IPS DF 6.9 (cell line): ENCODE results near the gene PTPRN2.

Experiments
- DNase-seq: peaks from one replicate; pipeline ENCODE4 v3.0.0-alpha.2; 2013; ENCODE audit warnings: low read depth, low spot score
- H3K27ac ChIP-seq: one replicate; pipeline ENCODE4 v1.5.1; 2013; ENCODE audit warnings: low read length, control low read depth
- H3K27me3 ChIP-seq: 2 replicates; pipeline ENCODE4 v1.6.1; 2013; ENCODE audit warnings: mild to moderate bottlenecking, low read length; ENCODE audit not compliant: control insufficient read depth, insufficient read depth
- H3K36me3 ChIP-seq: 2 replicates; pipeline ENCODE4 v1.6.1; 2013; ENCODE audit warnings: low read length; ENCODE audit not compliant: control insufficient read depth, insufficient read depth
- H3K4me1 ChIP-seq: 2 replicates; pipeline ENCODE4 v1.6.1; 2013; ENCODE audit warnings: low read length; ENCODE audit not compliant: control insufficient read depth, insufficient read depth
- H3K4me3 ChIP-seq: 2 replicates; pipeline ENCODE4 v1.5.1; 2013; ENCODE audit warnings: mild to moderate bottlenecking, low read length
- H3K9me3 ChIP-seq: 2 replicates; pipeline ENCODE4 v1.6.1; 2013; ENCODE audit warnings: low read length, inconsistent platforms; ENCODE audit not compliant: control insufficient read depth, insufficient read depth
- WGBS: extraction: QIAGEN DNeasy Blood & Tissue Kit; methylation state at CpG from one replicate; pipeline ENCODE4 v1.1.7; 2013; ENCODE audit warnings: mixed read lengths, missing lambda C conversion rate; ENCODE audit not compliant: insufficient read length, insufficient coverage; 5-methylcytosine and 5-hydroxymethylcytosine counted together

Gene PTPRN2

DNA sequence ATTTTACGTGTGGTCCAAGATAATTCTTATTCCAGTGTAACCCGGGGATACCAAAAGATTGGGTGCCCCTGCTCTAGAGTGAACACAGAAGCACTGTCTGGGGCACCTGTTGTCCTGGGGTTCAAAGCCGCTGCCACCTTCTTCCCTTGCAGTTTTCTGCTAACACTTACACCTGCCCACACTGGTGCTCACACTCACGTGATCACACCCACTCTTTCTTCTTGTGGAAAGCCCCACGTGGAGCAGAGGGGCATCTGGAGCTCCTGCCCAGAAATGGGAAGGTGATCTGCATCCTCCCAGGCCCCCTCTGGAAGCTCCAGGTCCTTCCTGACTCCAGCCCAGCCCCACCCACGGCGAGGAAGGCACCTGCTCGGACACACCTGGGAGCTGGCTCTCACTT lies 42.9 kb downstream of the PTPRN2 start:
- Histone ChIP-seq H3K9me3 (peaks cover 41% of the 10 kb centered on the region), H3K36me3 (no peaks in the 10 kb centered on the region), H3K4me3 (no peak overlapping the region), H3K27ac (no peak overlapping the region), H3K27me3 (no peaks in the 10 kb centered on the region), H3K4me1 (no peaks in the 10 kb centered on the region)
- DNase-seq, result no peak
- WGBS, result no CpG with 5 or more reads among the region's 8 CpGs

DNA sequence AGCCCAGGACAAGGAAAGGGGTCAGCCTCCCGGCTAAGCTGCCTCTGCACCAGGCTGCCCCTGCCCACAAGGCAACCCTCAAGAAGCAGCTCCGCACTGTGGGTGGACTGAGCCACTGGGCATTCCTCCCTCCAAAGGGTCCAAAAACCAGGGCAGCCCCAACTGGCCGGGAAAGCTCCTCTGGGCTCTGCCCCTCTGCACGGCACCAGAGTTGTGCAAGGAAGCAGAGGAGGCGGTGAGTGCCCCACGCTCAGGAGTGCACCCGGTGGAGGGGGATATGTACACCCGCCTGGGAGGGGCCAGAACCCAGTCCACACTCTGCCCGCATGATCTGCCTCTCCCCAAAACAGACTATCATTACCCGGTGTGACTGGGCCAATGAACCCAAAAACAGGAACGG lies 43.8 kb downstream of the PTPRN2 start:
- no peaks in the 10 kb centered on the region for H3K4me1 ChIP-seq
- peaks cover 40% of the 10 kb centered on the region for H3K9me3 ChIP-seq
- no peak overlapping the region for H3K27ac ChIP-seq
- WGBS, result no CpG with 5 or more reads among the region's 11 CpGs
- H3K36me3 ChIP-seq, result no peaks in the 10 kb centered on the region
- no peak overlapping the region for H3K4me3 ChIP-seq
- no peaks in the 10 kb centered on the region for H3K27me3 ChIP-seq
- DNase-seq, result no peak

DNA sequence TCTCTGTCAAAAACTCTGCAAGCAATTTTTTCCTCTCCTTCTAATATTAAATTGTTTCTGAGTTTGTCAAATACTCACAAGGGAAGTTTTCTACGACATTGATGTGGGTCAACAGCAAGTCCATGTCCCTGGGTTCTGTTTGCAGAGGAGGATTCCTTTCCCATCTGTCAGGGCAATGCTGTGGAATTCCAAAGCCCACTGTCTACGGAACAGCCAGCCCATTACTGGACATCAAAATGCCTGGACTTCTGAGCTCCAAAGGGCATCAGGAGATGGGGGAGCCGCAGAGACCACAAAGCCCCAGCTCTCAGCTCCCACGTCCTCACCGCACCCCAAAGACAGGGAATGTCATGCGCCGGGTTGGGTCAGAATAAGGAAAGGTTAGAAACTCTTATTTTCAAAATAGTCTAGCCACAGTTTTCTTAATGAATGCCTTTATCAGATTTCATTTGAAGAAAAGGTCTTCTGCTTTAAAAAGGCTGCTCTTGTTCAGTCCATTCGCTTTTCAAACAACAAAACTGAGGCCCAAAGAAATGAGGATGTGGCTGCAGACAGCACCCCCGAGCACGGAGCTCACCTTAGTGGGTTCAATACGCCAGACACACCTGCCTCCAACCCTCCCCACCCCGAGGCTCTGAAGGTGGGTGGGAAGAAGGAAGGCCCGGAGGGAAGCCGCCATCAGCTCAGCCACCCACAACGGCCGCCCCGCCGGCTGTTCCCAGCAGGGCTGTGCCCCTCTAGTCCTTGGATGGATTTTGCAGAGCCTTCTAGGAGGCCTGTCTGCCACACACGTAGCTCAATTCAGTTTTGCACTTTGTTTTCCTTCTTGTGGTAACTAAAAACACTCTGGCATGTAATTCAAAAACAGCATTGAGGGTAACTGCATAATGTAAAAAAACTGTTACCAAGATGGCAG lies 44.7 kb downstream of the PTPRN2 start:
- no CpG with 5 or more reads among the region's 19 CpGs for WGBS
- Histone ChIP-seq H3K9me3 (peaks cover 46% of the 10 kb centered on the region), H3K4me3 (no peak overlapping the region), H3K36me3 (no peaks in the 10 kb centered on the region), H3K4me1 (no peaks in the 10 kb centered on the region), H3K27me3 (no peaks in the 10 kb centered on the region), H3K27ac (no peak overlapping the region)
- DNase-seq, result no peak

DNA sequence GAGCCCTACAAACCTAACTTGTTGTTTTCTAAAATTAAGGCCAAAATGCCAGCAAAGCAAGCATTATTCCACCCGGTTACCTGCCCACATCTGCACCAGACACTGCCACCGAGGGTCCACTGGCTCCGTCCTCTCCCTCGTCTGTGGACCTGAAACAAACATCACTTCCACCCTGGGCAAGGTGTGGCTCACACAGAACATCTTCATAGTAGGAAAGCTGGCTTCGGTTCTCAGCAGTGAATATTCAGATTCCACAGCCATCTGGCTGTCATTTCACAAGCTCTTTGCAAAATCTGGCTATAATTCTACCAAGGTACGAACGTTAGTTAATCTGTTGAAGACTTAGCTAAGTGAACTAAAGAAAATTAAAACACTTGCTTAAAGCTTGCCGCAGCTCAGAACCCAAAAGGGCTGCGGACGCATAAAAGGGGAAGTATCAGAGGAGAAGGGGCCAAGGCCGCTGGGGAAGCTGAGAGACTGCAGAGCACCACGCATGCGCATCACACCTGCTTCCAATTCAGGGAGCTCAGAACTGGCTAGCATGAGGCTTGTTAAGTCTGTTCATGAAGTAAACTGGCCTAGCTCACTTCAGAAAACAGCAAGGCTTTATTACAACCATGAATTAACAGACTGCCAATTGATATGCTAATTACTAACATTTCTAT lies 46.1 kb downstream of the PTPRN2 start:
- DNase-seq, result no peak
- Histone ChIP-seq H3K4me1 (no peaks in the 10 kb centered on the region), H3K36me3 (no peaks in the 10 kb centered on the region), H3K9me3 (peaks cover 47% of the 10 kb centered on the region), H3K4me3 (no peak overlapping the region), H3K27ac (no peak overlapping the region), H3K27me3 (no peaks in the 10 kb centered on the region)
- no CpG with 5 or more reads among the region's 13 CpGs for WGBS

DNA sequence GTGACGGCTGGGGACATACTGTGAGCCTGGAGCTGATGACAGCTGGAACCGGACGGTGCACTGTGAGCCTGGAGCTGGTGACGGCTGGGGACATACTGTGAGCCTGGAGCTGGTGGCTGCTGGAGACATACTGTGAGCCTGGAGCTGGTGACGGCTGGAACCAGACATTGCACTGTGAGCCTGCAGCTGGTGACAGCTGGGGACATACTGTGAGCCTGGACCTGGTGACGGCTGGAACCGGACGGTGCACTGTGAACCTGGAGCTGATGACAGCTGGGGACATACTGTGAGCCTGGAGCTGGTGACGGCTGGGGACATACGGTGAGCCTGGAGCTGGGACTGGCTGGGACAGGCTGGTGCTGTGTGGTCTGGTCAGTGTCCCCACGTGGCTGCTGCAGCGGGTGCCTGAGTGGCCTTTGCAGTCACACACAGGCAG lies 47.9 kb downstream of the PTPRN2 start:
- Histone ChIP-seq H3K9me3 (peaks cover 40% of the 10 kb centered on the region), H3K4me3 (no peak overlapping the region), H3K4me1 (no peaks in the 10 kb centered on the region), H3K27me3 (no peaks in the 10 kb centered on the region), H3K36me3 (no peaks in the 10 kb centered on the region), H3K27ac (no peak overlapping the region)
- DNase-seq, result no peak
- WGBS, result no CpG with 5 or more reads among the region's 12 CpGs

DNA sequence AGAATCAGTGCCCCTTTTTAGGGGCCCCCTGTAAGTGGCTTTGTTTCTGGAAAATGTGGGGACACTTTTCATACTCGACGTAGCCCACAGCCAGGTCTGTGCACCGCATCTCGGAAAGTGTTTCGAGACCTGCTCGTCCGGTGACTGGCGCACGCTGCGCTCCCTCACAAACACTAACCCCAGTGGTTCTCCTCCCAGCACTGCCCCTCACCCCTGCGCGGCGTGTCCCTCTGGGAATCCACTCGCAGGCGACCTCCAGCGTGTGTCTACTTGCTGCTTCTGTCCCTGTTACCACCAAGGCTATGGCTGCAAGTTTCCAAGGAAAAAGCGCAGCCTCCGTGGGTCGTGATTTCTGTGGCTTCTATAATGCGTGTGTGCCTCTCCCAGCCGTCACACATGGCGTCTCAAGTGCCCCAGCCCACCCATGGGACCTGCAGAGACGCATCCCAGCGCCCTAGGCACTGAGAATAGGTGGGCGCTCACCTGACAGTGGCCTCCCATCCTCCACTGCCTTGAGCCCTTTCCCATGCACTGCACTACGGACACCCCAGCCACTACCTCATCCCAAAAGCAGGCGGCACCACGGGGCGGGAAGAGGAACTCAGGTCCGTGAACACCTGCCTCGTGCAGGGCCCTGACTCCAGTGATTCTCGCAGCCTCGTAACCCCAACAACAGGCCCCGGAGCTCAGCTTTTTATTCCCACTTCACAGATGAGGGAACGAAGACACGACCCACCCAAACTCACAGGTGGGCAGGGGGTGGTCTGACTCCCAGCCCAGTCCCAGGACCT lies 49.3 kb downstream of the PTPRN2 start:
- no CpG with 5 or more reads among the region's 36 CpGs for WGBS
- H3K27ac ChIP-seq, result no peak overlapping the region
- H3K4me1 ChIP-seq, result no peaks in the 10 kb centered on the region
- DNase-seq, result no peak
- H3K27me3 ChIP-seq, result no peaks in the 10 kb centered on the region
- peaks cover 38% of the 10 kb centered on the region for H3K9me3 ChIP-seq
- H3K4me3 ChIP-seq, result no peak overlapping the region
- H3K36me3 ChIP-seq, result no peaks in the 10 kb centered on the region; the same call in 1 of the 2 replicates

DNA sequence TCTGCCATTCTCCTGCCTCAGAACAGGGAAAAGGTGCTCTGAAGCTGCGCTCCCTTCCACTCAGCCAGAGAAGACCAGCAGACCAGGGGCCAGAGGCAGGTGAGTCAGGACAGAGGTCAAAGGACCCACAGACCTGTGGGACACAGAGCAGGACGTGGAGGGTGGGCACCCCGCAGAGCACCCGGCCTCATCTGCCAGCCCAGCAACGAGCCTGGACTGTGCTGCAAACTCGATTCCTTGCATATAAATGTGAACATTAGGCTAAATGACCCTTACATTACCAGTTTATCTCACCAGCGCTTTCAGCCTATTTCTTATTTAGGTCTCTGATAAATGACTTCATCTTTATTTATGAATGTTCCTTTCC lies 50.1 kb downstream of the PTPRN2 start:
- WGBS, result no CpG with 5 or more reads among the region's 7 CpGs
- DNase-seq, result no peak
- Histone ChIP-seq H3K4me1 (no peaks in the 10 kb centered on the region), H3K27me3 (no peaks in the 10 kb centered on the region), H3K27ac (no peak overlapping the region), H3K9me3 (peaks cover 36% of the 10 kb centered on the region), H3K36me3 (no peaks in the 10 kb centered on the region; the same call in 1 of the 2 replicates), H3K4me3 (no peak overlapping the region)

DNA sequence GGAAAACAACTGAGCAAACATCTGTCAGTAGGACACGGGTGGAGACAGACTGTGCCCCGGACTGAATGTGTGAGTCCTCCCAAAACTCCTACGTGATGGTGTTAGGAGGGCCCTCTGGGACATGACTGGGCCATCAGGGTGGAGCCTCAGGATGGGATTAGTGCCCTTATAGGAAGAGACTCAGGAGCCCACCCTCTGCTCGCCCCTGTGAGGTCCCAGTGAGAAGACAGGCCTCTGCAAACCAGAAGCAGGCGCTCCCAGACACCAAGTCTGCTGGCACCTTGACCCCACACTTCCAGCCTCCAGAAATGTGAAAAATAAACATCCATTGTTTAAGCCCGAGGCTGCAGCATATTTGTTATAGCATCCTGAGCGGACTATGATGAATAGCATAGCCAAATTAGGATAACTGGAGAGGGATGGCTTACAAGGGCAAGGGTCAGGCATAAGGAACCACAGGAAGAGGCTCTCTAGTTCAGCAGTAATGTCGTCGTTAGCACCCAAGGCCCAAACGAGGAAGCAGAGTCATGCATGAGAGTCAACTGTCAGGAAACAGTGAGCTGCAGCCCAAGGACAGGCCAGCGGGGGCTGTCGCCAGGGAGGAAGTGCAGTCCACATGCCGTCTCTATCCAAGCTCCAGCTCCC lies 50.6 kb downstream of the PTPRN2 start:
- Histone ChIP-seq H3K36me3 (no peaks in the 10 kb centered on the region; the same call in 1 of the 2 replicates), H3K27me3 (no peaks in the 10 kb centered on the region), H3K4me1 (no peaks in the 10 kb centered on the region), H3K4me3 (no peak overlapping the region), H3K27ac (no peak overlapping the region), H3K9me3 (peaks cover 36% of the 10 kb centered on the region)
- no CpG with 5 or more reads among the region's 13 CpGs for WGBS
- no peak for DNase-seq

DNA sequence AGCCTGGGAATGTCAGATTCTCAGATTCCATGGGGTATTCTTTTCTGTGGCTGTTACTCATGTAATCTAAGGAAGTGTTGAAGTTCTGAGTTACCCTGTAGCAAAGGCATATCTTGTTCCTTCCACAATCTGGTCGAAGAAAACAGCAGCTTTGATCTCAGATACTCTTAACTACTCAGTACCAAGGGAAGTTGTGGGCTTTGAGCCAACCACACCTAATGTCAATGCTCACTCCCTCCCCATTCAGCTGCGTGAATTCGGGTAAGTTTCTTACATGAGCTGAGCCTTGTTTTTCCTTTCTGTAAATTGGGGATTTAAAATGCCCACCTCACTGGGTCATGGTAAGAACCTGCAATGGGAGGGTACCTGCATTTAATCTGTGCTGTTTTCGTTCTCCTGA lies 52.5 kb downstream of the PTPRN2 start:
- DNase-seq, result no peak
- H3K27me3 ChIP-seq, result no peaks in the 10 kb centered on the region
- no peak overlapping the region for H3K4me3 ChIP-seq
- no peaks in the 10 kb centered on the region; the same call in 1 of the 2 replicates for H3K36me3 ChIP-seq
- H3K9me3 ChIP-seq, result peaks cover 30% of the 10 kb centered on the region
- no peaks in the 10 kb centered on the region for H3K4me1 ChIP-seq
- whole genome bisulfite sequencing, result no CpG with 5 or more reads among the region's 4 CpGs
- no peak overlapping the region for H3K27ac ChIP-seq

DNA sequence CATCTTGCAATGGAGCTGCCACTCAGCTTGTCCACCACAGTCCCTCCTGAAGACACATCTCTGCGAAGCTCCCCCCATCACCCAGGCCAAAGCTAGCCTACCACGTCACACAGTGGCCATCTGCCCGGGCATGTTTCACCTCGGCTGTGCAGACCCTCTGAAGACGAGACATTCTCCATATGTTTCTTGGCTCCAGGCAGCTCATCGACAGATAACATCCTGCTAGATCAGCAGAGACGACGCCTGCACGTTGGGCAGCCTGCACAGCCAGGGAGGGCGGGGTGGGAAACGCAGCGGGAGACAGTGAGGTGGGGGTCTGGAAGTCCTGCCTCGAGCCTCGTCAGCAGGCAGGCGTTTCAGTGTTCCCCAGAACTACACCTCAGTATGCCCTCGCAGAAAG lies 53.0 kb downstream of the PTPRN2 start:
- Histone ChIP-seq H3K4me3 (no peak overlapping the region), H3K4me1 (no peaks in the 10 kb centered on the region), H3K36me3 (no peaks in the 10 kb centered on the region; the same call in 1 of the 2 replicates), H3K9me3 (peaks cover 30% of the 10 kb centered on the region), H3K27me3 (no peaks in the 10 kb centered on the region), H3K27ac (no peak overlapping the region)
- WGBS, result no CpG with 5 or more reads among the region's 16 CpGs
- DNase-seq, result no peak
